Measurements from ENCODE around the gene SH3PXD2A. TPM values are rescaled to one million over a fixed set of nuclear protein-coding genes. Genes with fewer than 3 reads are reported as not detected.

SH3PXD2A gene
- total RNA-seq, 1 donor from 2014 or later = 5.7 TPM

- no peak for DNase-seq (ENCODE audit: low read depth, low spot score)
These were observed 20.8 kb downstream of the SH3PXD2A start for GRCh38 chr10:103834436-103835095.

GRCh38 chr10:103833731-103834365, 21.5 kb downstream of the SH3PXD2A start:
- DNase-seq (ENCODE audit: low read depth, low spot score) = no peak

GRCh38 chr10:103832806-103833205, 22.6 kb downstream of the SH3PXD2A start:
- no peak for DNase-seq (ENCODE audit: low read depth, low spot score)

- no peak for DNase-seq (ENCODE audit: low read depth, low spot score)
These were observed 25.4 kb downstream of the SH3PXD2A start for GRCh38 chr10:103829838-103830465.

GRCh38 chr10:103829278-103829677, 26.1 kb downstream of the SH3PXD2A start:
- DNase-seq (ENCODE audit: low read depth, low spot score) = no peak

GRCh38 chr10:103828587-103829197, 26.7 kb downstream of the SH3PXD2A start:
- DNase-seq (ENCODE audit: low read depth, low spot score) = no peak

- no peak for DNase-seq (ENCODE audit: low read depth, low spot score)
These were observed 27.3 kb downstream of the SH3PXD2A start for GRCh38 chr10:103828107-103828506.

- DNase-seq (ENCODE audit: low read depth, low spot score) = no peak
These were observed 28.5 kb downstream of the SH3PXD2A start for GRCh38 chr10:103826885-103827284.

- DNase-seq (ENCODE audit: low read depth, low spot score) = no peak
These were observed 31.1 kb downstream of the SH3PXD2A start for GRCh38 chr10:103824281-103824680.

GRCh38 chr10:103823706-103824272, 31.6 kb downstream of the SH3PXD2A start:
- DNase-seq (ENCODE audit: low read depth, low spot score) = no peak

GRCh38 chr10:103822800-103823199, 32.6 kb downstream of the SH3PXD2A start:
- DNase-seq (ENCODE audit: low read depth, low spot score) = no peak

GRCh38 chr10:103822107-103822716, 33.2 kb downstream of the SH3PXD2A start:
- DNase-seq (ENCODE audit: low read depth, low spot score) = no peak

- no peak for DNase-seq (ENCODE audit: low read depth, low spot score)
These were observed 35.0 kb downstream of the SH3PXD2A start for GRCh38 chr10:103820101-103821062.

- DNase-seq (ENCODE audit: low read depth, low spot score) = no peak
These were observed 35.9 kb downstream of the SH3PXD2A start for GRCh38 chr10:103819493-103819892.

- no peak for DNase-seq (ENCODE audit: low read depth, low spot score)
These were observed 36.5 kb downstream of the SH3PXD2A start for GRCh38 chr10:103818765-103819374.

GRCh38 chr10:103818105-103818504, 37.3 kb downstream of the SH3PXD2A start:
- DNase-seq (ENCODE audit: low read depth, low spot score) = no peak

- no peak for DNase-seq (ENCODE audit: low read depth, low spot score)
These were observed 38.9 kb downstream of the SH3PXD2A start for GRCh38 chr10:103816431-103816830.

GRCh38 chr10:103814626-103815370, 40.6 kb downstream of the SH3PXD2A start:
- no peak for DNase-seq (ENCODE audit: low read depth, low spot score)

GRCh38 chr10:103814105-103814504, 41.3 kb downstream of the SH3PXD2A start:
- no peak for DNase-seq (ENCODE audit: low read depth, low spot score)

All from pulmonary artery endothelial cell (primary cell).